ENCODE results near the gene CYP4F2.

- TF ChIP-seq POLR2A (IDR thresholded peaks at IDR 0.05) (no peak), POLR2AphosphoS5 (IDR thresholded peaks at IDR 0.05) (no peak)
Observed at GRCh38 chr19:15895876-15896430, 1.9 kb downstream of the CYP4F2 start.
